Muscle layer of colon (tissue), 2 donors: ENCODE data around the gene TNFSF12.

Source experiments
- H3K27ac ChIP-seq: one replicate; pipeline ENCODE4 v1.7.0; 2013; ENCODE audit warnings: low read depth, mild to moderate bottlenecking, low read length, moderate library complexity
- H3K27me3 ChIP-seq, 2 donors: one replicate each; pipeline ENCODE4 v1.7.0; 2013; ENCODE audit warnings: low read length in 2 of 2, mild to moderate bottlenecking in 2 of 2; ENCODE audit not compliant: insufficient read depth in 2 of 2, control insufficient read depth in 1 of 2
- H3K36me3 ChIP-seq: one replicate; pipeline ENCODE4 v1.7.0; 2013; ENCODE audit warnings: mild to moderate bottlenecking, low read length; ENCODE audit not compliant: insufficient read depth
- H3K4me1 ChIP-seq: one replicate; pipeline ENCODE4 v1.7.0; 2013; ENCODE audit warnings: mild to moderate bottlenecking, low read length; ENCODE audit not compliant: insufficient read depth
- H3K4me3 ChIP-seq, 2 donors: one replicate each; pipeline ENCODE4 v1.7.0; 2013; ENCODE audit warnings: low read length in 2 of 2, low read depth in 1 of 2, mild to moderate bottlenecking in 1 of 2, moderate library complexity in 1 of 2
- H3K9ac ChIP-seq: one replicate; pipeline ENCODE4 v1.7.0; 2013; ENCODE audit warnings: low read length
- H3K9me3 ChIP-seq: one replicate; pipeline ENCODE4 v1.7.0; 2013; ENCODE audit warnings: mild to moderate bottlenecking, low read length
- donor health status: abdominal sarcoma.
- donor health status: Adenocarcinoma of cecum.

The TNFSF12 gene

GRCh38 chr17:7582396-7583252, 33.8 kb downstream of the TNFSF12 start:
- Histone ChIP-seq H3K4me1 (peaks cover 38% of the 10 kb centered on the region), H3K9ac (no peak overlapping the region), H3K27me3 (no peaks in the 10 kb centered on the region), H3K27ac (peak overlapping the region; percentile 96), H3K9me3 (no peaks in the 10 kb centered on the region), H3K4me3 (peak overlapping the region; percentile 27 to 80), H3K36me3 (peaks cover 29% of the 10 kb centered on the region)

- Histone ChIP-seq H3K9me3 (no peaks in the 10 kb centered on the region), H3K36me3 (peaks cover 27% of the 10 kb centered on the region), H3K4me1 (peaks cover 47% of the 10 kb centered on the region), H3K27me3 (no peaks in the 10 kb centered on the region), H3K27ac (peak within 1 kb of the TSS; percentile 96), H3K9ac (peak within 1 kb of the TSS; percentile 51), H3K4me3 (peak within 1 kb of the TSS; percentile 64 to 80)
These were observed 34.6 kb downstream of the TNFSF12 start, which contains the start of gene MPDU1 for GRCh38 chr17:7583253-7584109. TSS of gene MPDU1 (plus strand) at chr17:7583852. CDS start at chr17:7583863, 11 bp downstream.

- H3K27ac ChIP-seq: no peak overlapping the region
- H3K27me3 ChIP-seq: no peaks in the 10 kb centered on the region
- H3K4me1 ChIP-seq: peaks cover 37% of the 10 kb centered on the region
- no peaks in the 10 kb centered on the region for H3K9me3 ChIP-seq
- H3K9ac ChIP-seq: no peak overlapping the region
- no peak overlapping the region for H3K4me3 ChIP-seq
- H3K36me3 ChIP-seq: peaks cover 19% of the 10 kb centered on the region
These were observed 38.0 kb downstream of the TNFSF12 start for GRCh38 chr17:7586673-7587419.

- Histone ChIP-seq H3K27ac (no peak overlapping the region), H3K4me1 (peaks cover 30% of the 10 kb centered on the region), H3K36me3 (peaks cover 27% of the 10 kb centered on the region), H3K9me3 (no peaks in the 10 kb centered on the region), H3K4me3 (no peak overlapping the region), H3K27me3 (no peaks in the 10 kb centered on the region), H3K9ac (no peak overlapping the region)
These were observed 38.7 kb downstream of the TNFSF12 start for GRCh38 chr17:7587420-7588151.

- Histone ChIP-seq H3K27me3 (no peaks in the 10 kb centered on the region), H3K4me1 (peaks cover 22% of the 10 kb centered on the region), H3K4me3 (peak overlapping the region; percentile 27 to 87), H3K27ac (peak overlapping the region; percentile 59), H3K9me3 (no peaks in the 10 kb centered on the region), H3K36me3 (peaks cover 37% of the 10 kb centered on the region), H3K9ac (peak overlapping the region; percentile 78)
These were observed 39.8 kb downstream of the TNFSF12 start for GRCh38 chr17:7588553-7589203.

GRCh38 chr17:7589204-7589868, 40.5 kb downstream of the TNFSF12 start:
- Histone ChIP-seq H3K4me1 (peaks cover 20% of the 10 kb centered on the region), H3K9ac (peak overlapping the region; percentile 78), H3K4me3 (peak overlapping the region; percentile 27 to 87), H3K36me3 (peaks cover 44% of the 10 kb centered on the region), H3K27me3 (no peaks in the 10 kb centered on the region), H3K27ac (peak overlapping the region; percentile 59), H3K9me3 (no peaks in the 10 kb centered on the region)

GRCh38 chr17:7589891-7590691, 41.2 kb downstream of the TNFSF12 start, which contains the start of gene SOX15:
TSS of gene SOX15 (minus strand) at chr17:7590094. CDS start at chr17:7589676, 418 bp downstream.
- Histone ChIP-seq H3K9me3 (no peaks in the 10 kb centered on the region), H3K4me1 (peaks cover 16% of the 10 kb centered on the region), H3K27me3 (no peaks in the 10 kb centered on the region), H3K4me3 (peak within 1 kb of the TSS; percentile 27 to 87), H3K9ac (peak within 1 kb of the TSS; percentile 78), H3K27ac (peak within 1 kb of the TSS; percentile 59), H3K36me3 (peaks cover 51% of the 10 kb centered on the region)

GRCh38 chr17:7590743-7591142, 41.9 kb downstream of the TNFSF12 start:
- H3K27ac ChIP-seq: no peak overlapping the region
- no peak overlapping the region for H3K4me3 ChIP-seq
- H3K36me3 ChIP-seq: peaks cover 57% of the 10 kb centered on the region
- H3K9ac ChIP-seq: no peak overlapping the region
- H3K4me1 ChIP-seq: peaks cover 16% of the 10 kb centered on the region
- no peaks in the 10 kb centered on the region for H3K27me3 ChIP-seq
- H3K9me3 ChIP-seq: no peaks in the 10 kb centered on the region

GRCh38 chr17:7591596-7591995, 42.7 kb downstream of the TNFSF12 start:
- Histone ChIP-seq H3K27ac (no peak overlapping the region), H3K36me3 (peaks cover 65% of the 10 kb centered on the region), H3K9ac (no peak overlapping the region), H3K4me1 (peaks cover 16% of the 10 kb centered on the region), H3K9me3 (no peaks in the 10 kb centered on the region), H3K4me3 (no peak overlapping the region), H3K27me3 (no peaks in the 10 kb centered on the region)
